ENCODE measurements around the gene TBC1D3K. TPM values are rescaled to one million over a fixed set of nuclear protein-coding genes. Genes with fewer than 3 reads are reported as not detected.

TBC1D3K gene
- not detected in 2 replicates for total RNA-seq

GRCh38 chr17:37924115-37924514 lies at the start of gene TBC1D3K:
TSS of gene TBC1D3K (plus strand) at chr17:37924415. CDS start at chr17:37926000, 1,585 bp downstream.

Other genes with a start within 250 kb of the TBC1D3K start
- gene HNF1B, start 179.4 kb upstream of the TBC1D3K start, total RNA-seq: not detected in 2 replicates
- gene TBC1D3L, start 64.6 kb downstream of the TBC1D3K start, total RNA-seq: 1.6 and 2.0 TPM in 2 replicates
- gene TBC1D3D, start 79.6 kb downstream of the TBC1D3K start, total RNA-seq: not detected in 2 replicates
- not detected in 2 replicates for gene TBC1D3C, start 144.2 kb downstream of the TBC1D3K start, total RNA-seq
- gene TBC1D3E, start 203.5 kb downstream of the TBC1D3K start, total RNA-seq: not detected in 2 replicates

Measured in bronchus fibroblast of lung (primary cell).